Left ventricle myocardium superior (tissue), 1 donor: ENCODE data around the gene STAT6. TPM values are rescaled to one million over a fixed set of nuclear protein-coding genes. Genes with fewer than 3 reads are reported as not detected.
"Not testable (repeated sequence)": the region's sequence is repeated elsewhere in the genome, so short reads cannot be mapped to it uniquely, and the experiment has no call there.

Experiments
- ATAC-seq: fragments of 200-7000 bp; cut with Tn5 transposase; one replicate; pipeline ENCODE4 v1.9.1; 2020; ENCODE audit warnings: mild to moderate bottlenecking, moderate library complexity
- DNase-seq: peaks from one replicate; pipeline ENCODE4 v3.0.0-alpha.2; 2020
- intact Hi-C: fragments of 100-400 bp; cut with micrococcal nuclease; formaldehyde crosslinking; loops from one replicate; pipeline ENCODE4 v1.11.0; 2022
- total RNA-seq: library from RNA; stranded (reverse); fragmentation: NEBNext Ultra II Directional; extraction: Animal tissue kit (Norgen Biotek cat#: 25700); gene quantifications from one replicate; pipeline ENCODE4 v1.2.1, GENCODE V29; 2021
- donor health status: DM: no; HTN: yes; CAD: no; lungs with severe emphysema.

The STAT6 gene
- total RNA-seq, 1 donor from 2014 or later: 46.1 TPM

- DNase-seq: no peak
- ATAC-seq: no peak
- intact Hi-C loops: loop anchor here (2.0 kb wide), 1 partner anchor 53 kb away; no protein-coding TSS in a partner anchor
These were observed 18.7 kb upstream of the STAT6 start for GRCh38 chr12:57129889-57130288.

GRCh38 chr12:57129321-57129842 is 18.2 kb upstream of the STAT6 start:
- no peak for ATAC-seq
- no peak for DNase-seq
- intact Hi-C loops: loop anchor here (2.0 kb wide), 1 partner anchor 53 kb away; no protein-coding TSS in a partner anchor

GRCh38 chr12:57128519-57129247 is 17.5 kb upstream of the STAT6 start:
- DNase-seq: no peak
- intact Hi-C loops: loop anchor here (2.0 kb wide), 1 partner anchor 54 kb away; no protein-coding TSS in a partner anchor
- ATAC-seq: no peak

GRCh38 chr12:57127726-57128518 is 16.8 kb upstream of the STAT6 start, which contains the start of gene LRP1:
Gene LRP1 (plus strand): TSS chr12:57128483. CDS start chr12:57128965, 482 bp downstream.
- peak; percentile 83 for ATAC-seq

GRCh38 chr12:57127101-57127725 is 16.1 kb upstream of the STAT6 start:
- intact Hi-C loops: no loop called here
- DNase-seq (peak; percentile 86), ATAC-seq (peak; percentile 63)

More at GRCh38 chr12:57127726-57128518, 16.8 kb upstream of the STAT6 start, which contains the start of gene LRP1:
- intact Hi-C loops: loop anchor here (2.0 kb wide), 1 partner anchor 55 kb away; no protein-coding TSS in a partner anchor
- peak; percentile 92 for DNase-seq

- DNase-seq (no peak), ATAC-seq (no peak)
- intact Hi-C loops: no loop called here
These were observed 15.4 kb upstream of the STAT6 start for GRCh38 chr12:57126561-57126960.

GRCh38 chr12:57126061-57126460 is 14.9 kb upstream of the STAT6 start:
- DNase-seq (no peak), ATAC-seq (no peak)
- intact Hi-C loops: no loop called here

- intact Hi-C loops: no loop called here
- peak; percentile 53 for DNase-seq
- peak; percentile 8 for ATAC-seq
These were observed 13.2 kb upstream of the STAT6 start for GRCh38 chr12:57124261-57124877.

GRCh38 chr12:57123813-57124212 is 12.7 kb upstream of the STAT6 start:
- intact Hi-C loops: no loop called here
- ATAC-seq (no peak), DNase-seq (no peak)

GRCh38 chr12:57120718-57121117 is 9.6 kb upstream of the STAT6 start:
- intact Hi-C loops, DNase-seq, ATAC-seq: not testable (repeated sequence)

- intact Hi-C loops: no loop called here
- no peak for DNase-seq
These were observed 8.3 kb upstream of the STAT6 start for GRCh38 chr12:57119294-57120085.

GRCh38 chr12:57118711-57119271 is 7.6 kb upstream of the STAT6 start:
- DNase-seq: no peak
- peak; percentile 80 for ATAC-seq
- intact Hi-C loops: no loop called here

More at GRCh38 chr12:57119294-57120085, 8.3 kb upstream of the STAT6 start:
- ATAC-seq: no peak

GRCh38 chr12:57116580-57117281 is 5.6 kb upstream of the STAT6 start:
- ATAC-seq (no peak), DNase-seq (no peak)
- intact Hi-C loops: no loop called here

- peak; percentile 25 for DNase-seq
- intact Hi-C loops: loop anchor here (2.0 kb wide), 1 partner anchor 44 kb away; no protein-coding TSS in a partner anchor
- no peak for ATAC-seq
These were observed 1.5 kb upstream of the STAT6 start for GRCh38 chr12:57112492-57113294.

- ATAC-seq (peak; percentile 40), DNase-seq (peak; percentile 84)
- intact Hi-C loops: no loop called here
These were observed 795 bp downstream of the STAT6 start for GRCh38 chr12:57110104-57111030.
